SK-N-MC (cell line): ENCODE measurements around the gene XPO1.
"Not testable (repeated sequence)": the region's sequence is repeated elsewhere in the genome, so short reads cannot be mapped to it uniquely, and the experiment has no call there.

Source experiments
- EZH2 ChIP-seq: fragments of 200-600 bp; sonication (generic); IDR thresholded peaks from one replicate; pipeline ENCODE4 v1.6.1; 2017; ENCODE audit warnings: antibody characterized with exemption
- POLR2AphosphoS5 ChIP-seq: IDR thresholded peaks from 2 replicates; pipeline ENCODE4 v1.6.1; 2012; ENCODE audit warnings: mild to moderate bottlenecking, low read depth, low read length, borderline replicate concordance

DNA sequence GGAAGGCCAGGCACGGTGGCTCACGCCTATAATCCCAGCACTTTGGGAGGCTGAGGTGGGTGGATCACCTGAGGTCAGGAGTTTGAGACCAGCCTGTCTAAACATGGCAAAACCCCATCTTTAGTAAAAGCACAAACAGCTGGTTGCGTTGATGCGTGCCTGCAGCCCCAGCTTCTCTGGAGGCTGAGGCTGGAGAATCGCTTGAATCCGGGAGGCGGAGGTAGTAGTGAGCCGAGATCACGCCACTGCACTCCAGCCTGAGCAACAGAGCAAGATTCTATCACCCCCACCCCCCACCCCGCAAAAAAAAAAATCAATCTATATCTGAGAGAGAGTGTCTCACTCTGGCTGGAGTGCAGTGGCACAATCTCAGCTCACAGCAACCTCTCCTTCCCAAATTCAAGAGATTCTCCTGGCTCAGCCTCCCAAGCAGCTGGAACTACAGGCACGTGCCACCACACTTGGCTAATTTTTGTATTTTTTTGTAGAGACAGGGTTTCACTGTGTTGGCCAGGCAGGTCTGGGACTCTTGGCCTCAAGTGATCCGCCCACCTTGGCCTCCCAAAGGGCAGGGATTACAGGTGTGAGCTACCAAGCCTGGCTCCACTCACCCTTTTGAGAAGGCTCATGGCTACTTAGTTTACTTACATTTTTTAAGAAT lies 61.1 kb downstream of the XPO1 start:
- not testable (repeated sequence) for TF ChIP-seq EZH2, POLR2AphosphoS5
